Adrenal gland (tissue), 19 donors: ENCODE measurements around the gene DNAJB1. TPM values are rescaled to one million over a fixed set of nuclear protein-coding genes. Genes with fewer than 3 reads are reported as not detected.

ENCODE experiments used
- DNase-seq, 7 donors: peaks; one replicate each; pipeline ENCODE4 v3.0.0-alpha.2; 2019 to 2020
- H3K27ac ChIP-seq, 5 donors: fragments of 200-600 bp; sonication (generic) in 4 of 5; 1 replicate in 3 of 5; 2 replicates in 2 of 5; pipeline versions ENCODE4 v1.5.1 to v1.8.0; 2016 to 2020; ENCODE audit warnings: mild to moderate bottlenecking in 1 of 5
- H3K27me3 ChIP-seq: fragments of 200-600 bp; 2 replicates; pipeline ENCODE4 v1.8.0; 2021
- H3K36me3 ChIP-seq, 2 donors: fragments of 200-600 bp; replicated peaks in 1 of 2; 1 replicate in 1 of 2; 2 replicates in 1 of 2; pipeline versions ENCODE4 v1.5.1 to v1.8.0; 2018 to 2022
- H3K4me1 ChIP-seq, 2 donors: fragments of 200-600 bp; replicated peaks in 1 of 2; 1 replicate in 1 of 2; 2 replicates in 1 of 2; pipeline versions ENCODE4 v1.5.1 to v1.8.0; 2018 to 2021
- H3K4me3 ChIP-seq, 4 donors: fragments of 200-600 bp; sonication (generic) in 3 of 4; one replicate each; pipeline ENCODE4 v1.5.1; 2016 to 2018
- H3K9me3 ChIP-seq, 3 donors: fragments of 200-600 bp; sonication (generic) in 1 of 3; replicated peaks in 1 of 3; 1 replicate in 2 of 3; 2 replicates in 1 of 3; pipeline versions ENCODE4 v1.5.1 to v1.8.0; 2016 to 2021
- CTCF ChIP-seq, 6 experiments: fragments of 450-650 bp in 4 of 6; fragments of 200-600 bp in 2 of 6; sonication (generic) in 1 of 6; IDR thresholded peaks; 1 replicate in 5 of 6; 2 replicates in 1 of 6; pipeline versions ENCODE4 v1.5.1 to v1.8.0; 2016 to 2021; ENCODE audit warnings: antibody characterized with exemption in 6 of 6, mild to moderate bottlenecking in 2 of 6, moderate library complexity in 1 of 6
- POLR2A ChIP-seq, 2 donors: fragments of 450-650 bp; IDR thresholded peaks; one replicate each; pipeline ENCODE4 v1.6.1; 2017; ENCODE audit warnings: antibody characterized with exemption in 2 of 2, mild to moderate bottlenecking in 2 of 2, moderate library complexity in 1 of 2
- WGBS, 4 donors: extraction: QIAGEN DNeasy Blood & Tissue Kit in 2 of 4; methylation state at CpG; one replicate each; pipeline versions ENCODE4 v1.1.5 to v1.1.7; 2013 to 2017; 5-methylcytosine and 5-hydroxymethylcytosine counted together
- intact Hi-C, 2 donors: fragments of 100-400 bp; cut with DNase I; formaldehyde crosslinking; loops; one replicate each; pipeline versions ENCODE4 v1.14.1 to v1.15.0; 2022 to 2023
- long read RNA-seq, 10 donors: library from polyadenylated mRNA in 3 of 10; unstranded in 2 of 10; stranded (forward) in 1 of 10; transcript quantifications; one replicate each; pipeline ENCODE4 v2.0.0 and lab custom pipeline, GENCODE V29; 2021 to 2026
- polyA plus RNA-seq, 3 donors: library from polyadenylated mRNA; stranded (reverse); fragments of 200-250 nt in 2 of 3; fragments of 350-450 nt in 1 of 3; fragmentation: Illumina TruSeq in 1 of 3; extraction: RNeasy Lipid Tissue Mini Kit (QIAGEN cat#74804) in 1 of 3; gene quantifications; one replicate each; pipeline ENCODE4 v1.2.3, GENCODE V29; 2013 to 2014
- total RNA-seq, 9 donors: library from RNA; depleted of rRNA in 4 of 9; stranded (reverse); fragments of >200 nt in 4 of 9; fragments of 120-200 nt in 1 of 9; fragmentation: NEBNext Ultra II Directional in 1 of 9; extraction: Animal tissue kit (Norgen Biotek cat#: 25700) in 1 of 9; gene quantifications; one replicate each; pipeline versions ENCODE4 v1.1.0 to v1.2.4, GENCODE V29; 2013 to 2023
- donor health status: healthy with polysubstance abuse.
- donor health status: Bipolar disorder and iron deficiency.
- donor health status: DM: yes; HTN: yes; CAD: no.
- donor health status: DM: no; HTN: no; CAD: no.
- donor health status: DM: no; HTN: no; CAD: no.
- donor health status: DM: yes; HTN: yes; CAD: no.

Gene DNAJB1
- total RNA-seq (100 to 1,000 TPM in 7 of 9 donors, 10 to 100 TPM in 2; 86.9 to 273 (median 142) TPM), polyA plus RNA-seq (100 to 1,000 TPM in 1 of 3 donors, 10 to 100 TPM in 2; 42.5 to 192 (median 45.5) TPM)
- long read RNA-seq, donor 1, transcript DNAJB1-208 (3 exons, 882 nt): minor isoform, 7 of 315 reads
- long read RNA-seq, donor 1, transcript DNAJB1-201 (3 exons, 2,264 nt): major isoform, 180 of 315 reads
- long read RNA-seq, donor 1, partial matches to known transcripts: 128 of 315 reads
- long read RNA-seq, donor 1, other reads (novel, unspliced or antisense): 0 of 315 reads
- long read RNA-seq, donor 2, transcript DNAJB1-201 (3 exons, 2,264 nt): major isoform, 160 of 416 reads
- long read RNA-seq, donor 2, partial matches to known transcripts: 151 of 416 reads
- long read RNA-seq, donor 2, other reads (novel, unspliced or antisense): 102 of 416 reads
- long read RNA-seq, donor 3, transcript DNAJB1-208 (3 exons, 882 nt): minor isoform, 5 of 203 reads
- long read RNA-seq, donor 3, transcript DNAJB1-201 (3 exons, 2,264 nt): major isoform, 145 of 203 reads
- long read RNA-seq, donor 3, partial matches to known transcripts: 53 of 203 reads
- long read RNA-seq, donor 3, other reads (novel, unspliced or antisense): 0 of 203 reads
- long read RNA-seq, donor 4, transcript DNAJB1-201 (3 exons, 2,264 nt): major isoform, 78 of 88 reads
- long read RNA-seq, donor 4, partial matches to known transcripts: 2 of 88 reads
- long read RNA-seq, donor 4, other reads (novel, unspliced or antisense): 8 of 88 reads
- long read RNA-seq, donor 5, transcript DNAJB1-201 (3 exons, 2,264 nt): major isoform, 372 of 425 reads
- long read RNA-seq, donor 5, transcript DNAJB1-208 (3 exons, 882 nt): minor isoform, 20 of 425 reads
- long read RNA-seq, donor 5, partial matches to known transcripts: 12 of 425 reads
- long read RNA-seq, donor 5, other reads (novel, unspliced or antisense): 21 of 425 reads
- long read RNA-seq, donor 6, transcript DNAJB1-201 (3 exons, 2,264 nt): major isoform, 61 of 66 reads
- long read RNA-seq, donor 6, partial matches to known transcripts: 1 of 66 reads
- long read RNA-seq, donor 6, other reads (novel, unspliced or antisense): 4 of 66 reads
- long read RNA-seq, donor 7, transcript DNAJB1-201 (3 exons, 2,264 nt): major isoform, 71 of 188 reads
- long read RNA-seq, donor 7, partial matches to known transcripts: 115 of 188 reads
- long read RNA-seq, donor 7, other reads (novel, unspliced or antisense): 0 of 188 reads
- long read RNA-seq, donor 8, transcript DNAJB1-208 (3 exons, 882 nt): minor isoform, 8 of 385 reads
- long read RNA-seq, donor 8, transcript DNAJB1-201 (3 exons, 2,264 nt): major isoform, 264 of 385 reads
- long read RNA-seq, donor 8, partial matches to known transcripts: 113 of 385 reads
- long read RNA-seq, donor 8, other reads (novel, unspliced or antisense): 0 of 385 reads
- long read RNA-seq, donor 9, transcript DNAJB1-201 (3 exons, 2,264 nt): major isoform, 129 of 217 reads
- long read RNA-seq, donor 9, partial matches to known transcripts: 86 of 217 reads
- long read RNA-seq, donor 9, other reads (novel, unspliced or antisense): 0 of 217 reads
- long read RNA-seq, donor 10, transcript DNAJB1-208 (3 exons, 882 nt): minor isoform, 5 of 193 reads
- long read RNA-seq, donor 10, transcript DNAJB1-201 (3 exons, 2,264 nt): major isoform, 127 of 193 reads
- long read RNA-seq, donor 10, partial matches to known transcripts: 61 of 193 reads
- long read RNA-seq, donor 10, other reads (novel, unspliced or antisense): 0 of 193 reads

- peak within 1 kb of the TSS; percentile 84 to 98 (median 88) for H3K4me3 ChIP-seq
- peaks cover 36 to 53% of the 10 kb centered on the region in 2 donors for H3K4me1 ChIP-seq
- no peaks in the 10 kb centered on the region for H3K27me3 ChIP-seq
- TF ChIP-seq POLR2A (IDR thresholded peaks at IDR 0.05) (peak; percentile 98), CTCF (IDR thresholded peaks at IDR 0.05) (no peak)
- H3K36me3 ChIP-seq: peaks cover 0 to 33% of the 10 kb centered on the region in 2 donors
- peak within 1 kb of the TSS; percentile 93 to 100 (median 100) for H3K27ac ChIP-seq
- H3K9me3 ChIP-seq: no peaks in the 10 kb centered on the region
- WGBS, 4 donors: 0 to 1% (median 0%) methylated on average over 2 to 82 of the region's 82 CpGs
- peak; percentile 78 to 90 (median 82) for DNase-seq
- intact Hi-C loops: no loop called here
Observed at GRCh38 chr19:14517840-14518505, at the start of gene DNAJB1. Gene DNAJB1 (minus strand): TSS chr19:14518397. CDS start chr19:14518349, 48 bp downstream.

GRCh38 chr19:14567079-14567478 is 48.9 kb upstream of the DNAJB1 start:
- no peaks in the 10 kb centered on the region for H3K9me3 ChIP-seq
- WGBS, 4 donors: 82 to 92% (median 87%) methylated on average over 5 to 11 of the region's 11 CpGs
- intact Hi-C loops: loop anchor here in 1 of 2 donors (10.0 kb wide), 1 partner anchor 118 kb away; no protein-coding TSS in a partner anchor
- H3K4me3 ChIP-seq: no peak overlapping the region
- peaks cover 9 to 20% of the 10 kb centered on the region in 2 donors for H3K4me1 ChIP-seq
- DNase-seq: no peak
- H3K27ac ChIP-seq: no peak overlapping the region
- peaks cover 0 to 17% of the 10 kb centered on the region in 2 donors for H3K36me3 ChIP-seq
- no peaks in the 10 kb centered on the region for H3K27me3 ChIP-seq
- TF ChIP-seq CTCF (IDR thresholded peaks at IDR 0.05) (no peak), POLR2A (IDR thresholded peaks at IDR 0.05) (no peak)

- intact Hi-C loops: loop anchor here in 1 of 2 donors (10.0 kb wide), 1 partner anchor 118 kb away; no protein-coding TSS in a partner anchor
- H3K36me3 ChIP-seq: peaks cover 0 to 17% of the 10 kb centered on the region in 2 donors
Observed at GRCh38 chr19:14566712-14567077, 48.5 kb upstream of the DNAJB1 start.

More at GRCh38 chr19:14566712-14567077, 48.5 kb upstream of the DNAJB1 start:
- Histone ChIP-seq H3K27ac (no peak overlapping the region), H3K4me1 (peaks cover 9 to 24% of the 10 kb centered on the region in 2 donors), H3K27me3 (no peaks in the 10 kb centered on the region), H3K4me3 (no peak overlapping the region), H3K9me3 (no peaks in the 10 kb centered on the region)
- TF ChIP-seq POLR2A (IDR thresholded peaks at IDR 0.05) (no peak), CTCF (IDR thresholded peaks at IDR 0.05) (no peak)
- DNase-seq: no peak
- WGBS, 4 donors: 80 to 87% (median 86%) methylated on average over 1 to 18 of the region's 18 CpGs
